Measurements from ENCODE around the gene AP1M2. TPM values are rescaled to one million over a fixed set of nuclear protein-coding genes. Genes with fewer than 3 reads are reported as not detected.

AP1M2 gene
- total RNA-seq, 1 experiment from 2014 or later: 10.1 TPM

- Histone ChIP-seq H3K4me3 (ENCODE audit: low read depth in 2 of 2, low read length in 2 of 2) (peak overlapping the region in 1 of 2 experiments; percentile 37; a peak in 2 of 4 replicates), H3K4me1 (ENCODE audit: control insufficient read depth, insufficient read depth, low read length) (no peaks in the 10 kb centered on the region), H3K9me3 (ENCODE audit: control insufficient read depth, insufficient read depth, low read depth, low read length) (no peaks in the 10 kb centered on the region), H3K27ac (ENCODE audit: low read length) (no peak overlapping the region), H3K27me3 (ENCODE audit: control insufficient read depth, insufficient read depth, low read length) (no peaks in the 10 kb centered on the region), H3K36me3 (ENCODE audit: control insufficient read depth, insufficient read depth, low read length) (no peaks in the 10 kb centered on the region)
- ChIA-PET POLR2A (interaction anchor here (0.5 to 0.6 kb wide), 3 partner anchors 14 to 71 kb away, joined by 5 to 11 read pairs (median 7); no protein-coding TSS in a partner anchor), CTCF (interaction anchor here (0.5 to 2.3 kb wide), 9 partner anchors 9 to 1341 kb away, joined by 3 to 49 read pairs (median 6); no protein-coding TSS in a partner anchor)
- peak; percentile 76 for DNase-seq (ENCODE audit: low read depth, low spot score)
- BruUV-seq (replicated peaks): no TSS peak
- peak; percentile 91 for ATAC-seq
- in situ Hi-C loops (cut with HindIII; ENCODE audit: low pct_unique_long_range_greater_than_20kb, low sequenced_read_pairs): no loop called here
- no peak for TF ChIP-seq SIN3A (IDR thresholded peaks at IDR 0.05; ENCODE audit: borderline replicate concordance, insufficient read depth, low read depth, low read length)
- TF ChIP-seq POLR2AphosphoS5 (IDR thresholded peaks at IDR 0.05; ENCODE audit: low read depth, low read length): no peak
- TF ChIP-seq CTCF (IDR thresholded peaks at IDR 0.05): peak; percentile 94
- intact Hi-C loops (cut with micrococcal nuclease; ENCODE audit: unreplicated experiment): loop anchor here (1.0 kb wide), 1 partner anchor 63 kb away; no protein-coding TSS in a partner anchor
Measured at GRCh38 chr19:10580979-10581631, 6.0 kb downstream of the AP1M2 start.

- no peaks in the 10 kb centered on the region for H3K27me3 ChIP-seq (ENCODE audit: control insufficient read depth, insufficient read depth, low read length)
- POLR2A ChIA-PET: no interaction called here
- TF ChIP-seq CTCF (IDR thresholded peaks at IDR 0.05) (no peak), SIN3A (IDR thresholded peaks at IDR 0.05; ENCODE audit: borderline replicate concordance, insufficient read depth, low read depth, low read length) (no peak), POLR2AphosphoS5 (IDR thresholded peaks at IDR 0.05; ENCODE audit: low read depth, low read length) (no peak), REST (IDR thresholded peaks at IDR 0.05; ENCODE audit: insufficient read depth in 1 of 2, low read depth in 2 of 2, low read length in 1 of 2) (no peak), TCF7L2 (IDR thresholded peaks at IDR 0.05; ENCODE audit: low read depth, low read length) (no peak)
- no peaks in the 10 kb centered on the region for H3K4me1 ChIP-seq (ENCODE audit: control insufficient read depth, insufficient read depth, low read length)
- no peaks in the 10 kb centered on the region for H3K36me3 ChIP-seq (ENCODE audit: control insufficient read depth, insufficient read depth, low read length)
- CTCF ChIA-PET: no interaction called here
- peak overlapping the region; percentile 17; the same call in 1 of the 2 replicates for H3K27ac ChIP-seq (ENCODE audit: low read length)
- in situ Hi-C loops (cut with HindIII; ENCODE audit: low pct_unique_long_range_greater_than_20kb, low sequenced_read_pairs): no loop called here
- ATAC-seq (no peak), DNase-seq (ENCODE audit: low read depth, low spot score) (no peak)
- BruUV-seq (replicated peaks): no TSS peak
- intact Hi-C loops (cut with micrococcal nuclease; ENCODE audit: unreplicated experiment): no loop called here
- H3K4me3 ChIP-seq (ENCODE audit: low read depth in 2 of 2, low read length in 2 of 2): no peak overlapping the region
- H3K9me3 ChIP-seq (ENCODE audit: control insufficient read depth, insufficient read depth, low read depth, low read length): no peaks in the 10 kb centered on the region
Measured at GRCh38 chr19:10577951-10578350, 9.2 kb downstream of the AP1M2 start.
